Activated CD8-positive, alpha-beta T cell treated with anti-CD3 and anti-CD28 coated beads for 36 hours (primary cell): ENCODE data around the gene CD44. TPM values are rescaled to one million over a fixed set of nuclear protein-coding genes. Genes with fewer than 3 reads are reported as not detected.

ENCODE experiments used
- ATAC-seq: fragments of 200-7000 bp; cut with Tn5 transposase; one replicate; pipeline ENCODE4 v1.10.0; 2021; ENCODE audit warnings: mild to moderate bottlenecking, moderate library complexity
- CTCF ChIA-PET: fragments of 350-600 bp; sonication (Branson Sonifier 250); formaldehyde crosslinking; loops from one replicate; lab custom pipeline; 2021; ENCODE audit warnings: antibody characterized with exemption; lab: Charles Lee
- POLR2A ChIA-PET: fragments of 350-600 bp; sonication (Branson Sonifier 250); formaldehyde crosslinking; loops from one replicate; lab custom pipeline; 2021; ENCODE audit warnings: antibody characterized with exemption; lab: Charles Lee
- DNase-seq: peaks from one replicate; pipeline ENCODE4 v3.0.0-alpha.2; 2020
- H3K27ac Mint-ChIP-seq: one replicate; pipeline ENCODE4 v1.8.0; 2021; ENCODE audit warnings: mild to moderate bottlenecking, mixed read lengths
- H3K27me3 Mint-ChIP-seq: one replicate; pipeline ENCODE4 v1.8.0; 2021; ENCODE audit warnings: mixed read lengths
- H3K36me3 Mint-ChIP-seq: one replicate; pipeline ENCODE4 v1.8.0; 2021; ENCODE audit warnings: low read depth, mixed read lengths
- H3K4me1 Mint-ChIP-seq: one replicate; pipeline ENCODE4 v1.8.0; 2021; ENCODE audit warnings: low read depth, mixed read lengths
- H3K4me3 Mint-ChIP-seq: one replicate; pipeline ENCODE4 v1.8.0; 2021; ENCODE audit warnings: mild to moderate bottlenecking, moderate library complexity, mixed read lengths
- H3K9me3 Mint-ChIP-seq: one replicate; pipeline ENCODE4 v1.8.0; 2021; ENCODE audit warnings: mixed read lengths
- CTCF ChIP-seq: fragments of 200-600 bp; IDR thresholded peaks from one replicate; pipeline ENCODE4 v1.8.0; 2022; ENCODE audit warnings: antibody characterized with exemption, mild to moderate bottlenecking
- intact Hi-C: fragments of 100-400 bp; cut with micrococcal nuclease; formaldehyde crosslinking; loops from one replicate; pipeline ENCODE4 v1.10.0; 2022
- total RNA-seq, 2 experiments: library from RNA; stranded (reverse); gene quantifications; one replicate each; pipeline ENCODE4 v1.2.3, GENCODE V29; 2021

Gene CD44
- total RNA-seq, 2 experiments from 2014 or later = 363 to 373 TPM

GRCh38 chr11:35097814-35098455 is 41.0 kb upstream of the CD44 start:
- no peak for TF ChIP-seq CTCF
- Mint-ChIP-seq H3K4me1 (peaks cover 16% of the 10 kb centered on the region), H3K27me3 (no peaks in the 10 kb centered on the region), H3K27ac (peak overlapping the region; percentile 22), H3K4me3 (no peak overlapping the region), H3K36me3 (no peaks in the 10 kb centered on the region), H3K9me3 (peaks cover 5% of the 10 kb centered on the region)
- ATAC-seq (no peak), DNase-seq (no peak)
- ChIA-PET POLR2A (no interaction called here), CTCF (no interaction called here)
- intact Hi-C loops = no loop called here

GRCh38 chr11:35098855-35099254 is 40.1 kb upstream of the CD44 start:
- intact Hi-C loops = no loop called here
- H3K4me1 Mint-ChIP-seq = peaks cover 14% of the 10 kb centered on the region
- no peaks in the 10 kb centered on the region for H3K36me3 Mint-ChIP-seq
- ATAC-seq = no peak
- CTCF ChIA-PET = no interaction called here
- H3K4me3 Mint-ChIP-seq = no peak overlapping the region
- no peaks in the 10 kb centered on the region for H3K27me3 Mint-ChIP-seq
- no peak overlapping the region for H3K27ac Mint-ChIP-seq
- no peak for DNase-seq
- POLR2A ChIA-PET = no interaction called here
- peaks cover 5% of the 10 kb centered on the region for H3K9me3 Mint-ChIP-seq
- TF ChIP-seq CTCF = no peak

- DNase-seq (no peak), ATAC-seq (no peak)
- CTCF ChIA-PET = no interaction called here
- intact Hi-C loops = no loop called here
- Mint-ChIP-seq H3K4me1 (peaks cover 14% of the 10 kb centered on the region), H3K9me3 (peaks cover 5% of the 10 kb centered on the region), H3K27me3 (no peaks in the 10 kb centered on the region), H3K36me3 (no peaks in the 10 kb centered on the region), H3K4me3 (no peak overlapping the region), H3K27ac (no peak overlapping the region)
- POLR2A ChIA-PET = no interaction called here
- TF ChIP-seq CTCF = no peak
Measured at GRCh38 chr11:35099278-35100012, 39.5 kb upstream of the CD44 start.

GRCh38 chr11:35100013-35100383 is 39.0 kb upstream of the CD44 start:
- intact Hi-C loops = no loop called here
- H3K4me1 Mint-ChIP-seq = peaks cover 14% of the 10 kb centered on the region
- no peak for ATAC-seq
- ChIA-PET POLR2A (no interaction called here), CTCF (interaction anchor here (0.6 kb wide), 1 partner anchor 95 kb away, joined by 4 read pairs; no protein-coding TSS in a partner anchor)
- H3K9me3 Mint-ChIP-seq = peaks cover 2% of the 10 kb centered on the region
- TF ChIP-seq CTCF = no peak
- H3K36me3 Mint-ChIP-seq = no peaks in the 10 kb centered on the region
- no peaks in the 10 kb centered on the region for H3K27me3 Mint-ChIP-seq
- H3K27ac Mint-ChIP-seq = no peak overlapping the region
- no peak overlapping the region for H3K4me3 Mint-ChIP-seq
- DNase-seq = no peak

GRCh38 chr11:35101223-35101622 is 37.7 kb upstream of the CD44 start:
- ATAC-seq (no peak), DNase-seq (no peak)
- Mint-ChIP-seq H3K27ac (no peak overlapping the region), H3K27me3 (no peaks in the 10 kb centered on the region), H3K4me3 (no peak overlapping the region), H3K4me1 (peaks cover 11% of the 10 kb centered on the region), H3K9me3 (no peaks in the 10 kb centered on the region), H3K36me3 (no peaks in the 10 kb centered on the region)
- ChIA-PET POLR2A (interaction anchor here (1.9 kb wide), 1 partner anchor 16 kb away, joined by 5 read pairs; no protein-coding TSS in a partner anchor), CTCF (interaction anchor here (0.6 to 0.8 kb wide), 2 partner anchors 14 to 81 kb away, joined by 3 read pairs; no protein-coding TSS in a partner anchor)
- no peak for TF ChIP-seq CTCF
- intact Hi-C loops = no loop called here
